Heart left ventricle (tissue), 13 donors: ENCODE data around the gene CNOT10.

Experiments used
- POLR2A ChIP-seq, 2 donors: fragments of 450-650 bp; IDR thresholded peaks; one replicate each; pipeline ENCODE4 v1.6.1; 2017; ENCODE audit warnings: antibody characterized with exemption in 2 of 2, mild to moderate bottlenecking in 2 of 2, moderate library complexity in 2 of 2
- TF ChIP-seq, protein P1 (sequence below), 12 donors: fragments of 200-600 bp; sonication (generic) in 4 of 12; IDR thresholded peaks; one replicate each; pipeline versions ENCODE4 v1.5.0 to v1.8.0; 2018 to 2022; ENCODE audit warnings: antibody characterized with exemption in 12 of 12, mild to moderate bottlenecking in 5 of 12
- donor health status: ischemic (EF 13 %, LVEDD 7.1; RV severe dilation, severe dysfunction).
- donor health status: DM: no; HTN: yes; CAD: no.
- donor health status: DM: no; HTN: no; CAD: no.
- donor health status: ischemic (EF 25% LVEDD 6.9; RV normal size, moderate dysfunction).
- donor health status: ischemic (EF 25% LVEDD 5.7; RV mildly dilated, moderate dysfunction).
- donor health status: ischemic (EF 35%, LVEDD 5.7; RV mildly dilated, moderate dysfunction).
- donor health status: nonischemic (EF 11% LVEDD 7.7; RV severe dilation, severe dysfunction).
- donor health status: DM: yes; HTN: yes; CAD: no.
- donor health status: PGD.
- donor health status: ischemic (EF 29% LVEDD 5.4; RV normal size, mild dysfunction).
- donor health status: nonischemic (EF 23%, LVEDD 6.1; RV moderate dilation, normal function).

DNA sequence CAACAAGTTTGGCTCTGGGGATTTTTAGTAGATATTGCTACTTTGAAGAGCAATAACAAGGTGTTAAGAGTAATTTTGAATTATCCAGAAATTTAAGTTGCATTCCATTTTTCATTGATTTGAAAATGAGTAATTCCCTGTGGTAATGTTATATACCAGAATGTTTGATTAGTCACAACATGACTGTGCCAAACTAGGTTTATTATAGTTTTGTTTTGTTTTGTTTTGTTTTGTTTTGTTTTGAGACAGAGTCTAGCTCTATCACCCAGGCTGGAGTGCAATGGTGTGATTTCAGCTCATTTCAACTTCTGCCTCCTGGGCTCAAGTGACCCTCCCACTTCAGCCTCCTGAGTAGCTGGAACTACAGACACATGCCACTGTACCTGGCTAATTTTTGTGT, 40.7 kb downstream of the CNOT10 start:
- TF ChIP-seq, protein P1, sequence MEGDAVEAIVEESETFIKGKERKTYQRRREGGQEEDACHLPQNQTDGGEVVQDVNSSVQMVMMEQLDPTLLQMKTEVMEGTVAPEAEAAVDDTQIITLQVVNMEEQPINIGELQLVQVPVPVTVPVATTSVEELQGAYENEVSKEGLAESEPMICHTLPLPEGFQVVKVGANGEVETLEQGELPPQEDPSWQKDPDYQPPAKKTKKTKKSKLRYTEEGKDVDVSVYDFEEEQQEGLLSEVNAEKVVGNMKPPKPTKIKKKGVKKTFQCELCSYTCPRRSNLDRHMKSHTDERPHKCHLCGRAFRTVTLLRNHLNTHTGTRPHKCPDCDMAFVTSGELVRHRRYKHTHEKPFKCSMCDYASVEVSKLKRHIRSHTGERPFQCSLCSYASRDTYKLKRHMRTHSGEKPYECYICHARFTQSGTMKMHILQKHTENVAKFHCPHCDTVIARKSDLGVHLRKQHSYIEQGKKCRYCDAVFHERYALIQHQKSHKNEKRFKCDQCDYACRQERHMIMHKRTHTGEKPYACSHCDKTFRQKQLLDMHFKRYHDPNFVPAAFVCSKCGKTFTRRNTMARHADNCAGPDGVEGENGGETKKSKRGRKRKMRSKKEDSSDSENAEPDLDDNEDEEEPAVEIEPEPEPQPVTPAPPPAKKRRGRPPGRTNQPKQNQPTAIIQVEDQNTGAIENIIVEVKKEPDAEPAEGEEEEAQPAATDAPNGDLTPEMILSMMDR (IDR thresholded peaks at IDR 0.05), result no peak
- no peak for TF ChIP-seq POLR2A (IDR thresholded peaks at IDR 0.05)
